Memory B cell (primary cell): ENCODE data around the gene CCDC15.

ENCODE experiments used
- ATAC-seq: fragments of 150-1000 bp; cut with Tn5 transposase; 2 replicates; pipeline ENCODE4 v1.10.0; 2021; ENCODE audit warnings: low read depth, mild to moderate bottlenecking, moderate library complexity
- DNase-seq, 2 donors: peaks; one replicate each; pipeline ENCODE4 v3.0.0; 2022; ENCODE audit warnings: low spot score in 2 of 2
- H3K27ac Mint-ChIP-seq: one replicate; pipeline ENCODE4 v1.8.0; 2022; ENCODE audit warnings: mild to moderate bottlenecking, moderate library complexity, mixed read lengths
- H3K27me3 Mint-ChIP-seq: one replicate; pipeline ENCODE4 v1.8.0; 2022; ENCODE audit warnings: mixed read lengths
- H3K36me3 Mint-ChIP-seq: one replicate; pipeline ENCODE4 v1.8.0; 2022; ENCODE audit warnings: mild to moderate bottlenecking, mixed read lengths
- H3K4me1 Mint-ChIP-seq: one replicate; pipeline ENCODE4 v1.8.0; 2022; ENCODE audit warnings: mixed read lengths
- H3K4me3 Mint-ChIP-seq: one replicate; pipeline ENCODE4 v1.8.0; 2022; ENCODE audit warnings: mild to moderate bottlenecking, moderate library complexity, mixed read lengths
- H3K9me3 Mint-ChIP-seq: one replicate; pipeline ENCODE4 v1.8.0; 2022; ENCODE audit warnings: mixed read lengths

The CCDC15 gene

GRCh38 chr11:124935548-124936514 lies 18.2 kb upstream of the CCDC15 start, which contains the start of gene HEPACAM:
Gene HEPACAM (minus strand): TSS chr11:124936047. CDS start chr11:124936006, 41 bp downstream.
- no peaks in the 10 kb centered on the region for H3K36me3 Mint-ChIP-seq
- no peaks in the 10 kb centered on the region for H3K9me3 Mint-ChIP-seq
- no peak within 1 kb of the TSS for H3K4me3 Mint-ChIP-seq
- H3K27ac Mint-ChIP-seq, result no peak within 1 kb of the TSS
- ATAC-seq (no peak), DNase-seq (no peak)
- H3K4me1 Mint-ChIP-seq, result no peaks in the 10 kb centered on the region
- H3K27me3 Mint-ChIP-seq, result peaks cover 12% of the 10 kb centered on the region

- no peaks in the 10 kb centered on the region for H3K4me1 Mint-ChIP-seq
- no peak overlapping the region for H3K27ac Mint-ChIP-seq
- H3K36me3 Mint-ChIP-seq, result no peaks in the 10 kb centered on the region
- no peaks in the 10 kb centered on the region for H3K9me3 Mint-ChIP-seq
- H3K27me3 Mint-ChIP-seq, result peaks cover 12% of the 10 kb centered on the region
- no peak for DNase-seq
- no peak for ATAC-seq
- H3K4me3 Mint-ChIP-seq, result no peak overlapping the region
Observed at GRCh38 chr11:124937336-124937935, 16.6 kb upstream of the CCDC15 start.

GRCh38 chr11:124938206-124938765 lies 15.7 kb upstream of the CCDC15 start:
- Mint-ChIP-seq H3K36me3 (no peaks in the 10 kb centered on the region), H3K4me3 (no peak overlapping the region), H3K27me3 (peaks cover 14% of the 10 kb centered on the region), H3K4me1 (no peaks in the 10 kb centered on the region), H3K9me3 (no peaks in the 10 kb centered on the region), H3K27ac (no peak overlapping the region)
- no peak for ATAC-seq
- no peak for DNase-seq

- Mint-ChIP-seq H3K9me3 (no peaks in the 10 kb centered on the region), H3K4me1 (no peaks in the 10 kb centered on the region), H3K27ac (no peak overlapping the region), H3K27me3 (peaks cover 16% of the 10 kb centered on the region), H3K36me3 (no peaks in the 10 kb centered on the region), H3K4me3 (no peak overlapping the region)
- DNase-seq, result no peak
- no peak for ATAC-seq
Observed at GRCh38 chr11:124938970-124939369, 15.0 kb upstream of the CCDC15 start.

- Mint-ChIP-seq H3K9me3 (no peaks in the 10 kb centered on the region), H3K36me3 (no peaks in the 10 kb centered on the region), H3K27ac (no peak overlapping the region), H3K27me3 (peaks cover 15% of the 10 kb centered on the region), H3K4me1 (no peaks in the 10 kb centered on the region), H3K4me3 (no peak overlapping the region)
- ATAC-seq (no peak), DNase-seq (no peak)
Observed at GRCh38 chr11:124941703-124942102, 12.3 kb upstream of the CCDC15 start.

- no peak overlapping the region for H3K4me3 Mint-ChIP-seq
- H3K27ac Mint-ChIP-seq, result no peak overlapping the region
- no peaks in the 10 kb centered on the region for H3K9me3 Mint-ChIP-seq
- no peak for ATAC-seq
- H3K27me3 Mint-ChIP-seq, result peaks cover 15% of the 10 kb centered on the region
- H3K36me3 Mint-ChIP-seq, result no peaks in the 10 kb centered on the region
- no peaks in the 10 kb centered on the region for H3K4me1 Mint-ChIP-seq
- DNase-seq, result no peak
Observed at GRCh38 chr11:124942466-124943253, 11.3 kb upstream of the CCDC15 start.

GRCh38 chr11:124943254-124943616 lies 10.8 kb upstream of the CCDC15 start:
- H3K4me1 Mint-ChIP-seq, result no peaks in the 10 kb centered on the region
- ATAC-seq (no peak), DNase-seq (no peak)
- no peak overlapping the region for H3K27ac Mint-ChIP-seq
- H3K27me3 Mint-ChIP-seq, result peaks cover 15% of the 10 kb centered on the region
- peaks cover 2% of the 10 kb centered on the region for H3K9me3 Mint-ChIP-seq
- H3K4me3 Mint-ChIP-seq, result no peak overlapping the region
- peaks cover under 1% of the 10 kb centered on the region for H3K36me3 Mint-ChIP-seq

- DNase-seq, result no peak
- peaks cover 6% of the 10 kb centered on the region for H3K9me3 Mint-ChIP-seq
- H3K4me1 Mint-ChIP-seq, result no peaks in the 10 kb centered on the region
- H3K27me3 Mint-ChIP-seq, result peaks cover 16% of the 10 kb centered on the region
- peaks cover 4% of the 10 kb centered on the region for H3K36me3 Mint-ChIP-seq
- no peak for ATAC-seq
- no peak overlapping the region for H3K27ac Mint-ChIP-seq
- no peak overlapping the region for H3K4me3 Mint-ChIP-seq
Observed at GRCh38 chr11:124943741-124944140, 10.3 kb upstream of the CCDC15 start.

GRCh38 chr11:124944565-124944964 lies 9.4 kb upstream of the CCDC15 start:
- peaks cover 4% of the 10 kb centered on the region for H3K36me3 Mint-ChIP-seq
- peaks cover 6% of the 10 kb centered on the region for H3K9me3 Mint-ChIP-seq
- no peak overlapping the region for H3K4me3 Mint-ChIP-seq
- no peaks in the 10 kb centered on the region for H3K4me1 Mint-ChIP-seq
- DNase-seq (no peak), ATAC-seq (no peak)
- peaks cover 16% of the 10 kb centered on the region for H3K27me3 Mint-ChIP-seq
- no peak overlapping the region for H3K27ac Mint-ChIP-seq

- Mint-ChIP-seq H3K9me3 (peaks cover 6% of the 10 kb centered on the region), H3K27me3 (peaks cover 11% of the 10 kb centered on the region), H3K27ac (no peak overlapping the region), H3K4me3 (no peak overlapping the region), H3K4me1 (no peaks in the 10 kb centered on the region), H3K36me3 (peaks cover 4% of the 10 kb centered on the region)
- DNase-seq (no peak), ATAC-seq (no peak)
Observed at GRCh38 chr11:124945826-124946225, 8.2 kb upstream of the CCDC15 start.

GRCh38 chr11:124946735-124947141 lies 7.3 kb upstream of the CCDC15 start:
- no peak for DNase-seq
- Mint-ChIP-seq H3K36me3 (peaks cover 4% of the 10 kb centered on the region), H3K9me3 (peaks cover 6% of the 10 kb centered on the region), H3K4me3 (no peak overlapping the region), H3K27me3 (peaks cover 11% of the 10 kb centered on the region), H3K27ac (no peak overlapping the region), H3K4me1 (no peaks in the 10 kb centered on the region)
- no peak for ATAC-seq

- Mint-ChIP-seq H3K27ac (no peak overlapping the region), H3K27me3 (peaks cover 6% of the 10 kb centered on the region), H3K9me3 (peaks cover 6% of the 10 kb centered on the region), H3K4me1 (no peaks in the 10 kb centered on the region), H3K4me3 (no peak overlapping the region), H3K36me3 (peaks cover 5% of the 10 kb centered on the region)
- no peak for DNase-seq
- ATAC-seq, result no peak
Observed at GRCh38 chr11:124950601-124951330, 3.2 kb upstream of the CCDC15 start.

GRCh38 chr11:124951341-124951740 lies 2.7 kb upstream of the CCDC15 start:
- no peaks in the 10 kb centered on the region for H3K4me1 Mint-ChIP-seq
- H3K27me3 Mint-ChIP-seq, result peaks cover 4% of the 10 kb centered on the region
- peaks cover 6% of the 10 kb centered on the region for H3K9me3 Mint-ChIP-seq
- DNase-seq (no peak), ATAC-seq (no peak)
- H3K27ac Mint-ChIP-seq, result no peak overlapping the region
- H3K36me3 Mint-ChIP-seq, result peaks cover 6% of the 10 kb centered on the region
- no peak overlapping the region for H3K4me3 Mint-ChIP-seq
